OCI-LY3 (cell line): ENCODE measurements around the gene TAS2R41.

ENCODE experiments used
- H2AFZ ChIP-seq: fragments of 200-600, 300-600 bp; shearing (Covaris generic); 2 replicates; pipeline ENCODE4 v1.6.0; 2014; ENCODE audit warnings: antibody characterized with exemption, low read depth, low read length
- H3K27ac ChIP-seq: fragments of 200-600, 300-600 bp; sonication (generic); 2 replicates; pipeline ENCODE4 v1.5.1; 2014; ENCODE audit warnings: mild to moderate bottlenecking, low read length, moderate library complexity, mixed read lengths
- H3K27me3 ChIP-seq: fragments of 200-600, 300-600 bp; sonication (generic); 2 replicates; pipeline ENCODE4 v1.6.1; 2014; ENCODE audit warnings: low read depth, low read length, mixed read lengths
- H3K36me3 ChIP-seq: fragments of 200-600, 300-600 bp; sonication (generic); replicated peaks from 2 replicates; pipeline ENCODE3; 2014; ENCODE audit warnings: low read depth, low read length, mixed read lengths
- H3K4me1 ChIP-seq: fragments of 300-600, 200-600 bp; sonication (generic); 2 replicates; pipeline ENCODE4 v1.6.1; 2014; ENCODE audit warnings: low read length, mixed read lengths
- H3K4me2 ChIP-seq: fragments of 200-600, 300-600 bp; sonication (generic); 2 replicates; pipeline ENCODE4 v1.6.1; 2014; ENCODE audit warnings: low read length, mixed read lengths
- H3K4me3 ChIP-seq: fragments of 300-600, 200-600 bp; sonication (generic); 2 replicates; pipeline ENCODE4 v1.5.1; 2014; ENCODE audit warnings: antibody characterized with exemption, mild to moderate bottlenecking, low read length, moderate library complexity
- H3K79me2 ChIP-seq: fragments of 300-600, 200-600 bp; shearing (Covaris generic); 2 replicates; pipeline ENCODE4 v1.6.1; 2014; ENCODE audit warnings: mild to moderate bottlenecking, low read length, mixed read lengths
- H3K9ac ChIP-seq: fragments of 300-600, 200-600 bp; shearing (Covaris generic); 2 replicates; pipeline ENCODE4 v1.6.0; 2014; ENCODE audit warnings: mild to moderate bottlenecking, low read length, moderate library complexity
- H3K9me3 ChIP-seq: fragments of 200-600, 300-600 bp; shearing (Covaris generic); 2 replicates; pipeline ENCODE4 v1.6.1; 2014; ENCODE audit warnings: low read length, mixed read lengths; ENCODE audit not compliant: insufficient read depth
- H4K20me1 ChIP-seq: fragments of 200-600, 300-600 bp; sonication (generic); 2 replicates; pipeline ENCODE4 v1.6.1; 2016; ENCODE audit warnings: low read length, mixed read lengths; ENCODE audit not compliant: insufficient read depth
- EZH2phosphoT487 ChIP-seq: fragments of 200-600 bp; shearing (Covaris generic); IDR thresholded peaks from 2 replicates; pipeline ENCODE4 v1.6.1; 2018; ENCODE audit warnings: antibody characterized with exemption, mixed run types, low read depth
- TF ChIP-seq, protein P1 (sequence below): fragments of 200-600, 300-600 bp; sonication (generic); IDR thresholded peaks from 2 replicates; pipeline ENCODE4 v1.5.1; 2014; ENCODE audit warnings: antibody characterized with exemption, low read length, low read depth

The TAS2R41 gene

DNA sequence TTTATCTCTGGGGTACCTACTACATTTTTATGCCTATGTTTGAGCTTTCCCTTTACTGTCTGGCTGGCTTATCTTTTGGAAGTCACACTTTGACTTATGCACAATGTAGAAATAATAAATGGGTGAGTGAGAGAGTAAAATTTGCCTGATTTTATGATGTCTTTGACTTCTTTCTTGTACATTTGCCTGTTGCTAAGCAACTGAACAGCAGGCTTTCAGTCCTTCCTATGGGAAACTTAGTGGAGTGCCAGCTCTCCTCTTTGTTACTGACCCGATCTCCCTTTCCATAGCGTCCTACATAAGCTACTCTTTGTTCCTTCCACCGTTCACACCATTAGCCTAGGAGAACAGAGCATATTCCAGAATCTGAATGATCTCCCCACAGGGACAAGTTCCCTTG is 30.2 kb upstream of the TAS2R41 start:
- Histone ChIP-seq H3K27ac (no peak overlapping the region), H3K36me3 (no peaks in the 10 kb centered on the region), H3K4me2 (no peak overlapping the region), H3K4me3 (no peak overlapping the region), H2AFZ (no peak overlapping the region), H3K79me2 (no peaks in the 10 kb centered on the region), H4K20me1 (no peaks in the 10 kb centered on the region), H3K9me3 (no peaks in the 10 kb centered on the region), H3K4me1 (no peaks in the 10 kb centered on the region), H3K27me3 (peaks cover 54% of the 10 kb centered on the region), H3K9ac (no peak overlapping the region)
- TF ChIP-seq, protein P1, sequence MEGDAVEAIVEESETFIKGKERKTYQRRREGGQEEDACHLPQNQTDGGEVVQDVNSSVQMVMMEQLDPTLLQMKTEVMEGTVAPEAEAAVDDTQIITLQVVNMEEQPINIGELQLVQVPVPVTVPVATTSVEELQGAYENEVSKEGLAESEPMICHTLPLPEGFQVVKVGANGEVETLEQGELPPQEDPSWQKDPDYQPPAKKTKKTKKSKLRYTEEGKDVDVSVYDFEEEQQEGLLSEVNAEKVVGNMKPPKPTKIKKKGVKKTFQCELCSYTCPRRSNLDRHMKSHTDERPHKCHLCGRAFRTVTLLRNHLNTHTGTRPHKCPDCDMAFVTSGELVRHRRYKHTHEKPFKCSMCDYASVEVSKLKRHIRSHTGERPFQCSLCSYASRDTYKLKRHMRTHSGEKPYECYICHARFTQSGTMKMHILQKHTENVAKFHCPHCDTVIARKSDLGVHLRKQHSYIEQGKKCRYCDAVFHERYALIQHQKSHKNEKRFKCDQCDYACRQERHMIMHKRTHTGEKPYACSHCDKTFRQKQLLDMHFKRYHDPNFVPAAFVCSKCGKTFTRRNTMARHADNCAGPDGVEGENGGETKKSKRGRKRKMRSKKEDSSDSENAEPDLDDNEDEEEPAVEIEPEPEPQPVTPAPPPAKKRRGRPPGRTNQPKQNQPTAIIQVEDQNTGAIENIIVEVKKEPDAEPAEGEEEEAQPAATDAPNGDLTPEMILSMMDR: no peak
- TF ChIP-seq EZH2phosphoT487: no peak

DNA sequence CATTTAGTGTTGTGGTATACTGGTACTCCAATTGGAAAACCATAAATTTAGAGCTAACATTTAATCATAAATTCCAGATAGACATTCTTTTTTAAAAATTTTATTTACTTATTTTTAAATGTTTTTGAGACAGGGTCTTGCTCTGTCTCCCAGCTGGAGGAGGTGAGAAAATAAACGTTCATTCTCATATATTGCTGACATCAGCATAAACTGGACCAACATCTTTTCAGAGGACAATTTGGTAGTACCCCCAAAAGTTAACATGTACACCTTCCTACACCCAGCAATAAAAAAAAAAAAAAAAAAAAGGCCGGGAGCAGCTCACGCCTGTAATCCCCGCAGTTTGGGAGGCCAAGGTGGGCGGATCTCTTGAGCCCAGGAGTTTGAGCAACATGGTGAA is 29.2 kb upstream of the TAS2R41 start:
- H3K4me2 ChIP-seq: no peak overlapping the region

DNA sequence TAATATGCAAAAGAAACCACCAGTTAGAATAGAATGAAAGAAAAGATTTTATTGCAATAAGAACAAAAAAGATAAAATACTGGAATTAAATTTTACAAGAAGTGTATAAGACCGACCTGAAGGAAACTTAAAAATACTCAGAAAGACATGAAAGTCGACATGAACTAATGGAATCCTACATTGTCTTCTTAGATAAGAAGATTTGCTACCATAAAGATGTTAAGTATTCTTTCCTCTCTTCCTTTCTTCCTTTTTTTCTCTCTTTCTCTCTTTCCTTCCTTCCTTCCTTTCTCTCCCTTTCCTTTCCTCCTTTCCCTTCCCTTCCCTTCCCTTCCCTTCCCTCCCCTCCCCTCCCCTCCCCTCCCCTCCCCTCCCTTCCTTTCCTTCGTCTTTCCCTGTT is 27.9 kb upstream of the TAS2R41 start:
- Histone ChIP-seq H3K4me2 (no peak overlapping the region), H2AFZ (no peak overlapping the region), H3K27ac (no peak overlapping the region), H3K9me3 (no peaks in the 10 kb centered on the region), H3K9ac (no peak overlapping the region), H3K4me1 (no peaks in the 10 kb centered on the region), H3K36me3 (no peaks in the 10 kb centered on the region), H3K4me3 (no peak overlapping the region), H3K27me3 (peaks cover 58% of the 10 kb centered on the region), H3K79me2 (no peaks in the 10 kb centered on the region), H4K20me1 (no peaks in the 10 kb centered on the region)
- TF ChIP-seq EZH2phosphoT487: no peak
- TF ChIP-seq, protein P1: no peak

More for the DNA sequence above, 29.2 kb upstream of the TAS2R41 start:
- no peak overlapping the region for H3K4me3 ChIP-seq
- no peak overlapping the region for H3K27ac ChIP-seq
- H3K9me3 ChIP-seq: no peaks in the 10 kb centered on the region
- no peaks in the 10 kb centered on the region for H3K79me2 ChIP-seq
- no peaks in the 10 kb centered on the region for H4K20me1 ChIP-seq
- H3K36me3 ChIP-seq: no peaks in the 10 kb centered on the region
- H2AFZ ChIP-seq: no peak overlapping the region
- H3K27me3 ChIP-seq: peaks cover 61% of the 10 kb centered on the region
- TF ChIP-seq, protein P1: no peak
- TF ChIP-seq EZH2phosphoT487: no peak
- H3K4me1 ChIP-seq: no peaks in the 10 kb centered on the region
- H3K9ac ChIP-seq: no peak overlapping the region

DNA sequence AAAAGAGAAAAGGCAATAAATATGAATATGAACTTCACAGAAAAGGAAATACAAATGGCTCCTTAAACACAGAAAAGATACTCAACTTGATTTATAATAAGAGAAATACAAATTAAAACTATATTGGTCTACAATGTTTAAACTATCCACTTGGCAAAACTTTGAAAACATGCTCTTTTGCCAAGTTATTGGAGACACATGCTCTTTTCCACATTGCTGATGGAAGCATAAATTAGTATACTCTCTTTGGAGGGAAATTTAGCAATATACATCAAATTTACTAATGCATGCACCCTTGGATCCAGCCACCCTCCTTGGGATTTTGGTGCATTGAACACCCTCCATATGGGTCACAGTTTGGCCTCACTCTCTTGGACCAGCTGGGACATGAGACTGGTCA is 26.6 kb upstream of the TAS2R41 start:
- Histone ChIP-seq H3K4me2 (no peak overlapping the region), H2AFZ (no peak overlapping the region), H3K27ac (no peak overlapping the region), H3K9me3 (no peaks in the 10 kb centered on the region), H3K79me2 (no peaks in the 10 kb centered on the region), H3K36me3 (no peaks in the 10 kb centered on the region), H3K4me3 (no peak overlapping the region), H3K9ac (no peak overlapping the region), H4K20me1 (no peaks in the 10 kb centered on the region), H3K27me3 (peaks cover 45% of the 10 kb centered on the region), H3K4me1 (no peaks in the 10 kb centered on the region)
- TF ChIP-seq, protein P1: no peak
- TF ChIP-seq EZH2phosphoT487: no peak
